Retinal pigment epithelial cell (primary cell): ENCODE measurements around the gene RHOT1.
A peak's percentile ranks its signal among the peaks of the same experiment; 100 is the strongest.
"Not testable (repeated sequence)": the region's sequence is repeated elsewhere in the genome, so short reads cannot be mapped to it uniquely, and the experiment has no call there.

Experiments used
- DNase-seq: peaks from one replicate; pipeline ENCODE4 v3.0.0-alpha.2; 2010; ENCODE audit warnings: low read depth
- H3K4me3 ChIP-seq: 2 replicates; pipeline ENCODE4 v1.5.1; 2011; ENCODE audit warnings: mild to moderate bottlenecking, low read length, control low read depth, moderate library complexity
- TF ChIP-seq, protein P1 (sequence below): conservative IDR thresholded peaks from 2 replicates; pipeline ENCODE4 v1.5.1; 2011; ENCODE audit warnings: low read depth, low read length, control low read depth, inconsistent platforms

Gene RHOT1

DNA sequence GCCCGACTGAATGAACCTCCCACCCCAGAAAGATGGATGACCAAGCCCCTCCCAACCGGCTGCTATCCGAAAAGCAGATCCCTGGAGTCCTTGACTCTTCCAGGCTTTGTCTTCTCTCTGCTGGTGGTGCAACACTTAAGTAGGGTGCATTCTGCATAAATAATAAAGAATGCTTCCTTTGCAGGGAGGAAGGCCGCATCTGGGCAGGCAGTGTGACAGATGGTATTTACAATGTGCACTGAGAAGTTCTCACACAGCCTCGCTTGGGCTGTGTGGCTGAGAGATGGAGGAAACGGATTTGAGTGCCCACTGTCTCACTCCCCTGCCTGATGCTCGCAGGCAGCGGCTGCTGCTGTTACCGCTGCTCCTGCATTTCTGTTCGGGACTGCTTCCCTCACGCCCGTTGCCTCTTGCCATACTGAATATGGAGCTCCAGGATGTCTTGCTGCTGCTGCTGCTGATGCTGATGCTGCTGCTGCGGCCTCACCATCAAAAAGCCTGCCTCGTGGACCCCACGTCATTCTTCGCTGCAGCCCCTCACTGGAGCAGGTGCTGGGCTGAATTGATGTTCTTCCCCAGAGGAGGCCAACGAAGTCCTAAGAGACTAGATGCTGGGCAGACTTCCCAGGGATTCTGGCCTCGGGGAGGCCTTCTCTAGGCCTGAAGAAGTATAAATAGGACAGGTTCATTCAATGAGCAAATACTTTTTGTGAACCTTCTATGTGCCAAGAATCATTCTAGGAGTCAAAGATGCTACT is 116.3 kb downstream of the RHOT1 start:
- TF ChIP-seq, protein P1, sequence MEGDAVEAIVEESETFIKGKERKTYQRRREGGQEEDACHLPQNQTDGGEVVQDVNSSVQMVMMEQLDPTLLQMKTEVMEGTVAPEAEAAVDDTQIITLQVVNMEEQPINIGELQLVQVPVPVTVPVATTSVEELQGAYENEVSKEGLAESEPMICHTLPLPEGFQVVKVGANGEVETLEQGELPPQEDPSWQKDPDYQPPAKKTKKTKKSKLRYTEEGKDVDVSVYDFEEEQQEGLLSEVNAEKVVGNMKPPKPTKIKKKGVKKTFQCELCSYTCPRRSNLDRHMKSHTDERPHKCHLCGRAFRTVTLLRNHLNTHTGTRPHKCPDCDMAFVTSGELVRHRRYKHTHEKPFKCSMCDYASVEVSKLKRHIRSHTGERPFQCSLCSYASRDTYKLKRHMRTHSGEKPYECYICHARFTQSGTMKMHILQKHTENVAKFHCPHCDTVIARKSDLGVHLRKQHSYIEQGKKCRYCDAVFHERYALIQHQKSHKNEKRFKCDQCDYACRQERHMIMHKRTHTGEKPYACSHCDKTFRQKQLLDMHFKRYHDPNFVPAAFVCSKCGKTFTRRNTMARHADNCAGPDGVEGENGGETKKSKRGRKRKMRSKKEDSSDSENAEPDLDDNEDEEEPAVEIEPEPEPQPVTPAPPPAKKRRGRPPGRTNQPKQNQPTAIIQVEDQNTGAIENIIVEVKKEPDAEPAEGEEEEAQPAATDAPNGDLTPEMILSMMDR = no peak
- no peak overlapping the region for H3K4me3 ChIP-seq
- no peak for DNase-seq

DNA sequence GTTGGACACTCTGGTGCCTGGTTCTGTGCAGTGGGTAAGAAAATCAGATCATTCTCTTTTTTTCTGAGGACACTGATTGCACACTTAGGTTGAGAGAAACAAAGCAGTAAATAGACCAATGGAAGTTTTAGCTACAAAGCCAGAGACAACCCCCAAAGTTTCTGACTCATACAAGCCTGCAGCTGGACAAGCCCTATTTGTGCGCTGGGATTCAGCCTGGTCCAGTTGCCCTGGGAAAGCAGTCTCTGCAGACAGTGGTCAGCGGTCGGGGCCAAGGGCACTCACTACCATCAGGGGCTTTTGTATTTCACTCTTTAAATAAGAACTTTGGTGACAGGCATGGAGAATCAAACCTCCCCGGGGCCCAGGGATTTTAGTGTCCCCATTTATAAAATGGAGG is 117.3 kb downstream of the RHOT1 start:
- DNase-seq = no peak
- no peak overlapping the region for H3K4me3 ChIP-seq
- TF ChIP-seq, protein P1 = no peak

DNA sequence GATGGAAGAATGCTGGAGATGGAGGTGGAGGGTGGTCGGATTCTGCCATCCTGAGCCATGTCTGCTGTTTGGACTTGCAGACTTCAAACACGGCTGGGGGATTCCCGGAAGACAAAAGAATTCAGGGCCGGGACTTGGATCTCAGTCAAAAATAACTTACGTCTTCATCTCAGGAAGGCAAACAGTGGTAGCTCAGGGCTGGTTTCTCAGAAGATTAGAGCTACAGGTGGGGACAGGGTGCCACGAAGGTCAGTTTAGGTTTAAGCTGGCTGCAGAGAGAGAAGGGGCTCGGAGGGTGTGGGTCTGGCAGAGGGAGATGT is 119.1 kb downstream of the RHOT1 start:
- TF ChIP-seq, protein P1 = no peak
- no peak overlapping the region for H3K4me3 ChIP-seq

DNA sequence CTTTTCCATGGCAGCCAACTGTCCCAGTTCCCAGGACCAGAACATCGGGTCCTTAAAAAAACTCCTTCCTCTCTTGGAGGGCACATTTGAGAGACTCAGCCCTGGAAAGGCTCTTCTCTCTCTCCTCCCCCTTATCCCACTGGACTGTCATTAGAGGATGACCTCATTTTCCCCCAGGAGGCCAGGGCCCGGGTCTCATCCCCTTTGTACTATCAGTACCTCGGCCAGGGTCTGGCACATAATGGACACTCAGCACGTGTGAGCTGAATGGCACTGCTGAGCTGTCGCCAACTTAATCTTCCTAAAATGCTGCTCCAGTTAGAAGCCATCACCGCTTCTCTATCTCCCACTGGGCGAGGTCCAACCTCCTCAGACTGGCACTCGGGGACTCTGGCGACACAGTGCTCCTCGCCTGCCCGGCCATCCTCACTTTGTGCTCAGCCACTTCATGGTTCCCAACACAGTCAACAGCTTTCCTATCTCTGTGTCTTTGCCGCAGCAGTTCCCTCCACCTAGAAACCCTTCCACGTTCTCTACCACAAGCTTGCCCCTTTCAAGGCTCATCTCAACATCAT is 119.7 kb downstream of the RHOT1 start:
- TF ChIP-seq, protein P1 = no peak
- no peak overlapping the region for H3K4me3 ChIP-seq
- DNase-seq = no peak

More for the DNA sequence above, 119.1 kb downstream of the RHOT1 start:
- DNase-seq = no peak

DNA sequence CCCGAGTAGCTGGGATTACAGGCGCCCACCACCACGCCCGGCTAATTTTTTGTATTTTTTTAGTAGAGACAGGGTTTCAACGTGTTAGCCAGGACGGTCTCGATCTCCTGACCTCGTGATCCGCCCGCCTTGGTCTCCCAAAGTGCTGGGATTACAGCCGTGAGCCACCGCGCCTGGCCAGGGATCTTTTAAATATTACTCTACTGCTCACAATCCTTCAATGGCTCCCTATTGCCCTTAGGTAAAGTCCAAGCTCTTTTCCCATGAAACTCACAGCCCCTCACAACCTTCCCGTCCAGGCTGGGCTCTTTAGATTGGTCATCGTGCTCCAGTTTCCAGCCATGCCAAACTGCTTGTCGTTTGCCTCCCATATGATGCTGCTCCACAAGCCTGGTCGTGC is 121.2 kb downstream of the RHOT1 start:
- not testable (repeated sequence) for H3K4me3 ChIP-seq, DNase-seq

DNA sequence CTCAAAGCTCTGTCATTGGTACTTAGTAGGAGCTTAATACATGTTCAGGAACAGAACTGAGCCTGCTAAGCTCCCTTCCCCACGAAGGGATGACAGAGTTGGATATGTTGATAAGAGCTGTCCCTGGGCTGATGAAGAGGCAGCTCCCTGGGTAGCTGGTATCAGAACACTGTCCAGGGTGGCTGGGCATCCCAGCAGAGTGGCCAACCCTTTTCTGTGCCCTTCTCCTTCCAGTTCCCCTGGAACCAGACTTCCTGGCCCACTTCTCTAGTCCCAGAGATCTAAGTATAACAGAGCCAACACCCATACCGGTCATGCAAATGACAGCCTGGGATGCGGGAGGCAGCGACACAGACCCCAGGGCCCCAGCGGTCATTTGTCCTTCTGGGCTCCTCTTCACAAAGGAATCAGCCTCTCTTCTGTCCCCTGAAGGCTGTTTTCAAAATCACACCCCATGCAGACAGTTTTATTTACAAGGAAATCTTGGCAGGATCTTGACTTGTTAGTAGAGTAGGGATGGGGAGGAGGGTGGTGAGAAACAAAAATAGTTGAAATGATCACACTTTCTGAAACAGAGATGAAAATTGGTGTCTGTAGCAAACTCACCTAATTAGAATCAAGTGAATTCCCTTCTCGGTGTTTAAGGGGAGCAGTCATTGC is 122.0 kb downstream of the RHOT1 start:
- no peak for DNase-seq
- TF ChIP-seq, protein P1 = peak; percentile 23
- H3K4me3 ChIP-seq = no peak overlapping the region

DNA sequence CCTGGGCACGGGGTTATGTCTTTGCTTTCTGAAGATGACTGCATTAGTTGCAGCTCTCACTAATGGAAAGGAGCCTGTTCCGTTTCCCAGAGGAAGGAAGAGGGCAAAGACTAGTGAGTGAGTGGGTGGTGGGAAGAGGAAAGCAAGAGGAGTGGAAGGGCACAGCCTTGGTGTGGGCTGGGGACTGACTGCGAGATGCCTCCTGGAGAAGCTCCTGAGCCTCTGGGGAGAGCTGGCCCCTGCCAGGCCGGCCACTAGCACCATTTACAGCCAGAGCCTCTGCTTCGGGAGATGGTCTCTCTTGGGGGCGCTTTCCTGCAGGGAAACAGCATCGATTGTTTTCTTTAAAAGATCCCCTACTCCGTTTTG is 122.5 kb downstream of the RHOT1 start:
- TF ChIP-seq, protein P1 = no peak
- no peak overlapping the region for H3K4me3 ChIP-seq
- no peak for DNase-seq
